ENCODE results near the gene INTS4.

DNA sequence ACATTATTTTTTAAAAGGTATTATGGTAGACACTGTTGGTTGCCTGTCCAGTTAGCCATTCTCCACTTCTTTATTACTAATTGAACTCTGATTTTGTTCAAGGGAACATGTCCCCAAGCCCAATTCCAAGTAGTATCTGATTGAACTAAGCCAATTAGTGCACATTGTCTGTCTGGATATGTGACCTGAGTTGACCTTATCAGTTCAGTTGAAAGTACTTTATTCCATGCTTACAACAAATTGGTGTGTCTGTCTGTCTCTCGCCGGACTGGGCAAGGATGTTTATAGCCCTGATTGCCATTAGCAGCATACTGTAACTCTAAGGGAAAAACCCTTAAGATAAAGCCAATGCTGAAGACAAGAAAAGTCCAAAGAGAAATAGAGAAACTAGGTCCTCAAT, 85.6 kb downstream of the INTS4 start:
- TF ChIP-seq, protein P1, sequence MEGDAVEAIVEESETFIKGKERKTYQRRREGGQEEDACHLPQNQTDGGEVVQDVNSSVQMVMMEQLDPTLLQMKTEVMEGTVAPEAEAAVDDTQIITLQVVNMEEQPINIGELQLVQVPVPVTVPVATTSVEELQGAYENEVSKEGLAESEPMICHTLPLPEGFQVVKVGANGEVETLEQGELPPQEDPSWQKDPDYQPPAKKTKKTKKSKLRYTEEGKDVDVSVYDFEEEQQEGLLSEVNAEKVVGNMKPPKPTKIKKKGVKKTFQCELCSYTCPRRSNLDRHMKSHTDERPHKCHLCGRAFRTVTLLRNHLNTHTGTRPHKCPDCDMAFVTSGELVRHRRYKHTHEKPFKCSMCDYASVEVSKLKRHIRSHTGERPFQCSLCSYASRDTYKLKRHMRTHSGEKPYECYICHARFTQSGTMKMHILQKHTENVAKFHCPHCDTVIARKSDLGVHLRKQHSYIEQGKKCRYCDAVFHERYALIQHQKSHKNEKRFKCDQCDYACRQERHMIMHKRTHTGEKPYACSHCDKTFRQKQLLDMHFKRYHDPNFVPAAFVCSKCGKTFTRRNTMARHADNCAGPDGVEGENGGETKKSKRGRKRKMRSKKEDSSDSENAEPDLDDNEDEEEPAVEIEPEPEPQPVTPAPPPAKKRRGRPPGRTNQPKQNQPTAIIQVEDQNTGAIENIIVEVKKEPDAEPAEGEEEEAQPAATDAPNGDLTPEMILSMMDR (conservative IDR thresholded peaks at IDR 0.05; ENCODE audit: low read length), result no peak
- TF ChIP-seq EZH2phosphoT487 (IDR thresholded peaks at IDR 0.05; ENCODE audit: borderline replicate concordance), result no peak

Measured in Loucy (cell line).